Epithelial cell of esophagus (primary cell): ENCODE data around the gene AVP.

Experiments
- DNase-seq: peaks from one replicate; pipeline ENCODE4 v3.0.0; 2010; ENCODE audit warnings: low read depth
- H3K4me3 ChIP-seq: 2 replicates; pipeline ENCODE4 v1.5.1; 2011; ENCODE audit warnings: mild to moderate bottlenecking, low read length, control low read depth
- CTCF ChIP-seq: IDR thresholded peaks from 2 replicates; pipeline ENCODE4 v1.5.1; 2011; ENCODE audit warnings: low read depth, mild to moderate bottlenecking, low read length, control low read depth, inconsistent platforms; ENCODE audit not compliant: insufficient read depth; ENCODE audit errors: missing control alignments

The AVP gene

DNA sequence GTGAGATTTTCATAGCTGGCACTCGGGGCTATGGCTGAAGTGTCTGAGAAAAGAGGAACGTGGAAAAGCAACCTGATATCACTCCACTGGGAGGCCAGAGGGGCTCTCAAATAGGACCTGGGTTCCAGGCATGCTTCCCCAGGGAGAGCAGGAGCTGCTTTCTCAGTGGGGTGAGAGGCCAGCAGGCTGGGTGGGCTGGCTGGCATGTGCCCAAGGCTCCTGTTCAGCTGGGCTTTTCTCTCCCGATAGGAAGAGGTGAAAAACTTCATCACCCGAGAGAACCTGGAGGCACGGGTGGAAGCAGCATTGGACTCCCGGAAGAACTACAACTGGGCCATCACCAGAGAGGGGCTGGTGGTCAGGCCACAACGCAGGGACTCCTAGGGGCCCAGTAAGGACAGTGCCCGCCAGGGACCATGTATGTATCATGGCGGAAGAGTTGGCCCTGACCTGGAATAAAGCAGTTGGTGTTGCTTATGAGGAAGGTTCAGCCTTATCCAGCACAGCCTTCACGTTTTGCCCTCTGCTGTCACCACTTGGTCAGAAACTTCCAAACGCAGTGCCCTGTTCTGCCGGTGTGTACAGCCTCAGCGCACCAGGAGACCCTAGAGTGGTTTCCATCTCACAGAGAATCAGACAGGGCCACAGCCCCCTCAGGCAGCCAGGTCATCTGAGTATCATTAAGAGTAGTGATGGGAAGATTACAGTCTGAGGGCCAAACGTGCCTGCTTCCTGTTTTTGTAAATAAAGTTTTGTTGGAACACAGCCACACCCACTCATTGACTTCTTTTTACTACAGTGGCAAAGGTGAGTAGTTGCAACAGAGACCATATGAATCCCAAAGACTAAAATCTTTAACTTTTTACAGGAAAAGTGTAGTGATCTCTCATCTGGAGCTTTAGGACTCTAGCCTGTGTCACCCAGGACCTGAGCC is 36.8 kb downstream of the AVP start:
- H3K4me3 ChIP-seq: peak overlapping the region; percentile 70
- no peak for TF ChIP-seq CTCF
- no peak for DNase-seq

GRCh38 chr20:3046677-3047462 is 37.7 kb downstream of the AVP start:
- TF ChIP-seq CTCF: no peak
- peak; percentile 77 for DNase-seq
- peak overlapping the region; percentile 70 for H3K4me3 ChIP-seq

DNA sequence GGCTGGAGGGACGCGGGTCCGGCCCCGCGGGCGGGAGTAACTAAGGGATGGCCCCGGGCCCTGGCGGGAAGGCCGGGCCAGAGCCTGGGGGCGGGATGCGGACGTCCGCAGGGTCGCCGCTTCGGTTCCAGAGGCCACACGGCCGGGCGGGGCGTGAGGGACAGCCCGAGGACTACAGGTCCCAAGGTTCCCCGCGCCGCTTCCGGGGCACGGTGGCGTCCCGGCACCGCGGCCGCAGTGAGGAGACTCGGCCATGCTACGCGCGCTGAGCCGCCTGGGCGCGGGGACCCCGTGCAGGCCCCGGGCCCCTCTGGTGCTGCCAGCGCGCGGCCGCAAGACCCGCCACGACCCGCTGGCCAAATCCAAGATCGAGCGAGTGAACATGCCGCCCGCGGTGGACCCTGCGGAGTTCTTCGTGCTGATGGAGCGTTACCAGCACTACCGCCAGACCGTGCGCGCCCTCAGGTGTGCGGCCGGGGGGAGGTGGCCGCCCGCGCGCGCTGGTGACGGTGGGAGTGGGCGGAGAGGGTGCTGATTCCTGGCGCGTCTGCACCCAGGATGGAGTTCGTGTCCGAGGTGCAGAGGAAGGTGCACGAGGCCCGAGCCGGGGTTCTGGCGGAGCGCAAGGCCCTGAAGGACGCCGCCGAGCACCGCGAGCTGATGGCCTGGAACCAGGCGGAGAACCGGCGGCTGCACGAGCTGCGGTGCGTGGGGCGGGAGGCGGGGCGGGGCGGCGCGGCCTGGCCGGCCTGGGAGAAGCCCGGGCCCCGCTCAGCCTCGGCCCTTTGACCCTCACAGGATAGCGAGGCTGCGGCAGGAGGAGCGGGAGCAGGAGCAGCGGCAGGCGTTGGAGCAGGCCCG is 38.5 kb downstream of the AVP start, which contains the start of gene MRPS26:
TSS of gene MRPS26 (plus strand) at position 237 of the 861 bp plus-strand sequence. CDS start at position 254, 17 bp downstream.
- DNase-seq: peak; percentile 88
- peak within 1 kb of the TSS; percentile 70 for H3K4me3 ChIP-seq
- no peak for TF ChIP-seq CTCF

DNA sequence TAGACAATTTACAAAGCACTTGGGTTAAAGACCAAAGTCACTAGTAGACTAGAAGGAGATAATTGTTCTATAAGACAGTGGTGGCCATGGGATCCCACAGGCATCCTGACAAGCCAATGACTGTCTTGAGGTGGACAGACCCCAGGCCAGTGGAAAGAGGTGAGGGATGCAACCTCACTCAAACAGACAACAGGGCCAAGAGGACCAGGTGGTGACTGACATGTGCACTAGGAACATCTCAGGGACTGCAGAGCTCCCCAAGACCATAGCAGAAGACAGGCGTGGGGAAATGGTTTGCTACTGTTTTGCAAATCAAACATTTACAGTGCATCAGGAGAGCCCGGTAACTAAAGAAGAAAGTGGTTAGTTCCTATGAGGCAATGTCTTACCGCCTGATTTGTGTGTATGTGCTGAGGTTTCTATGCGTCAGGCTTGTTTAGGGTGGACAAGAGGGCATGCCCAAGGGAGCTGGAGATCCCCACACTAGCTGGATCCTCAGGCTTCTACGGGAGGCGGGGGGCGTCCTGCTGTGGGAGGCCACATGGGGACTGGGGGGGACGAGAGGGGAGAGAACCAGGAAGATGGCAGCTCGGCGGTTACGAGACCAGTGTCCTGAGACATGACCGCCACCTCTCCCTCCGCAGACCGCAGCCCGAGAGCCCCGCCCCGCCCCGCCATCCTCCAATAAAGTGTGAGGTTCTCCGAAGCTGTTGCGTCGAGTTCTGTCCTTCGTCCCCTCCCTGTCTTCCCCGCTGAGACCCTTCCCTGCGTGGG is 39.3 kb downstream of the AVP start:
- no peak for TF ChIP-seq CTCF
- peak overlapping the region; percentile 70 for H3K4me3 ChIP-seq
- DNase-seq: peak; percentile 68

GRCh38 chr20:3044336-3044965 is 40.1 kb downstream of the AVP start:
- H3K4me3 ChIP-seq: no peak overlapping the region
- DNase-seq: no peak
- TF ChIP-seq CTCF: no peak
